HCT116 (cell line): ENCODE results near the gene EXOC4. TPM values are rescaled to one million over a fixed set of nuclear protein-coding genes. Genes with fewer than 3 reads are reported as not detected.

ENCODE experiments used
- ATAC-seq: fragments of 200-7000 bp; cut with Tn5 transposase; 2 replicates; pipeline ENCODE4 v1.9.1; 2020; ENCODE audit warnings: mild to moderate bottlenecking, moderate library complexity
- BruUV-seq: library from RNA; stranded (reverse); fragments of 400-500 nt; replicated peaks from 2 replicates; lab custom pipeline; 2021; lab: Mats Ljungman, UMichigan
- CTCF ChIA-PET: fragments of 300-600 bp; sonication (Branson Sonifier 250); formaldehyde crosslinking; loops from one replicate; lab custom pipeline; 2021; ENCODE audit warnings: antibody characterized with exemption; lab: Charles Lee
- POLR2A ChIA-PET: fragments of 300-600, 350-600 bp; sonication (Branson Sonifier 250); formaldehyde crosslinking; loops from one replicate; lab custom pipeline; 2021; ENCODE audit warnings: antibody characterized with exemption; lab: Charles Lee
- RAD21 ChIA-PET, 2 experiments: fragments of 300-600 bp; sonication (Branson Sonifier 250); formaldehyde crosslinking; loops; one replicate each; lab custom pipeline; 2023; ENCODE audit warnings: low total read pairs in 2 of 2; ENCODE audit not compliant: uncharacterized antibody in 2 of 2, unreplicated experiment in 2 of 2, low non-redundant PET in 1 of 2; lab: Charles Lee
- DNase-seq: peaks from one replicate; pipeline ENCODE4 v3.0.0-alpha.2; 2010; ENCODE audit warnings: low read depth, low spot score
- H2AFZ ChIP-seq: fragments of 200-600 bp; shearing (Covaris generic), sonication (generic); 2 replicates; pipeline ENCODE4 v1.6.1; 2017; ENCODE audit warnings: low read depth, mixed run types, mixed read lengths, antibody characterized with exemption, low read length; ENCODE audit not compliant: poor library complexity, severe bottlenecking
- H3K27ac ChIP-seq: 2 replicates; pipeline ENCODE4 v1.5.1; 2012; ENCODE audit warnings: low read depth, low read length
- H3K27me3 ChIP-seq: fragments of 200-600 bp; sonication (generic); 2 replicates; pipeline ENCODE4 v1.6.1; 2016; ENCODE audit warnings: mixed run types, low read length, mixed read lengths; ENCODE audit not compliant: insufficient read depth
- H3K36me3 ChIP-seq, 2 experiments: fragments of 200-500 bp in 1 of 2; fragments of 200-600 bp in 1 of 2; sonication (Bioruptor generic) in 1 of 2; sonication (generic) in 1 of 2; 2 replicates each; pipeline versions ENCODE4 v1.5.1 to v1.6.1; 2014 to 2016; ENCODE audit warnings: low read length in 2 of 2, inconsistent platforms in 1 of 2, mixed read lengths in 1 of 2, mixed run types in 1 of 2; ENCODE audit not compliant: insufficient read depth in 2 of 2, control insufficient read depth in 1 of 2
- H3K4me1 ChIP-seq, 2 experiments: fragments of 200-600 bp in 1 of 2; sonication (generic) in 1 of 2; 2 replicates each; pipeline versions ENCODE4 v1.5.1 to v1.6.1; 2012 to 2017; ENCODE audit warnings: low read length in 2 of 2, inconsistent platforms in 1 of 2, mild to moderate bottlenecking in 1 of 2, mixed read lengths in 1 of 2, mixed run types in 1 of 2, moderate library complexity in 1 of 2; ENCODE audit not compliant: insufficient read depth in 2 of 2, control insufficient read depth in 1 of 2
- H3K4me2 ChIP-seq: fragments of 200-600 bp; sonication (generic); 2 replicates; pipeline ENCODE4 v1.6.1; 2017; ENCODE audit warnings: mixed run types, low read length, mixed read lengths
- H3K4me3 ChIP-seq, 2 experiments: fragments of 200-600 bp in 1 of 2; sonication (generic) in 1 of 2; replicated peaks in 1 of 2; 2 replicates each; pipeline ENCODE4 v1.5.1; 2011 to 2016; ENCODE audit warnings: low read length in 2 of 2, control low read depth in 1 of 2, low read depth in 1 of 2, mild to moderate bottlenecking in 1 of 2, mixed read lengths in 1 of 2, mixed run types in 1 of 2
- H3K79me2 ChIP-seq: fragments of 200-600 bp; sonication (generic); 2 replicates; pipeline ENCODE4 v1.6.1; 2017; ENCODE audit warnings: mild to moderate bottlenecking, mixed run types, low read length, moderate library complexity, mixed read lengths; ENCODE audit not compliant: insufficient read depth
- H3K9ac ChIP-seq: fragments of 200-600 bp; sonication (generic); 2 replicates; pipeline ENCODE4 v1.6.1; 2016; ENCODE audit warnings: low read length, mixed read lengths
- H3K9me2 ChIP-seq: fragments of 200-600 bp; sonication (generic), shearing (Covaris generic); 2 replicates; pipeline ENCODE4 v1.6.1; 2017; ENCODE audit warnings: mixed run types, mild to moderate bottlenecking, moderate library complexity; ENCODE audit not compliant: insufficient read depth
- H3K9me3 ChIP-seq, 2 experiments: fragments of 200-500 bp in 1 of 2; fragments of 200-600 bp in 1 of 2; sonication (Bioruptor generic) in 1 of 2; sonication (generic) in 1 of 2; 2 replicates each; pipeline ENCODE4 v1.6.1; 2014 to 2017; ENCODE audit warnings: low read length in 2 of 2, mixed read lengths in 2 of 2, inconsistent platforms in 1 of 2, low read depth in 1 of 2, mild to moderate bottlenecking in 1 of 2, mixed run types in 1 of 2, moderate library complexity in 1 of 2; ENCODE audit not compliant: control insufficient read depth in 1 of 2, insufficient read depth in 1 of 2
- H4K20me1 ChIP-seq: fragments of 200-600 bp; sonication (generic), shearing (Covaris generic); 2 replicates; pipeline ENCODE4 v1.6.1; 2017; ENCODE audit warnings: mixed run types, mild to moderate bottlenecking, moderate library complexity; ENCODE audit not compliant: insufficient read depth
- EGR1 ChIP-seq: IDR thresholded peaks from 2 replicates; pipeline ENCODE4 v1.6.1; 2012; ENCODE audit warnings: low read depth
- RAD21 ChIP-seq: IDR thresholded peaks from 2 replicates; pipeline ENCODE4 v1.6.1; 2012; ENCODE audit warnings: low read depth, mild to moderate bottlenecking
- SRF ChIP-seq: IDR thresholded peaks from 2 replicates; pipeline ENCODE4 v1.6.1; 2012; ENCODE audit warnings: low read depth
- TCF7L2 ChIP-seq: IDR thresholded peaks from 2 replicates; pipeline ENCODE4 v1.7.0; 2011; ENCODE audit warnings: borderline replicate concordance, inconsistent platforms; ENCODE audit not compliant: insufficient read depth, insufficient read length; ENCODE audit errors: extremely low read depth
- YY1 ChIP-seq: IDR thresholded peaks from 2 replicates; pipeline ENCODE4 v1.6.1; 2011; ENCODE audit warnings: low read length, low read depth, moderate library complexity, mild to moderate bottlenecking; ENCODE audit not compliant: insufficient replicate concordance; ENCODE audit errors: extremely low read depth
- intact Hi-C: fragments of 100-400 bp; cut with micrococcal nuclease; formaldehyde crosslinking; loops from 2 replicates; pipeline ENCODE4 v1.10.0; 2022
- total RNA-seq: library from RNA; stranded (reverse); gene quantifications from one replicate; pipeline ENCODE4 v1.2.1, GENCODE V29; 2021; ENCODE audit not compliant: unreplicated experiment
- TF ChIP-seq, protein P1 (sequence below): IDR thresholded peaks from 2 replicates; pipeline ENCODE4 v1.6.1; 2012; ENCODE audit warnings: low read depth

EXOC4 gene
- total RNA-seq, 1 experiment from 2014 or later = 40.3 TPM

DNA sequence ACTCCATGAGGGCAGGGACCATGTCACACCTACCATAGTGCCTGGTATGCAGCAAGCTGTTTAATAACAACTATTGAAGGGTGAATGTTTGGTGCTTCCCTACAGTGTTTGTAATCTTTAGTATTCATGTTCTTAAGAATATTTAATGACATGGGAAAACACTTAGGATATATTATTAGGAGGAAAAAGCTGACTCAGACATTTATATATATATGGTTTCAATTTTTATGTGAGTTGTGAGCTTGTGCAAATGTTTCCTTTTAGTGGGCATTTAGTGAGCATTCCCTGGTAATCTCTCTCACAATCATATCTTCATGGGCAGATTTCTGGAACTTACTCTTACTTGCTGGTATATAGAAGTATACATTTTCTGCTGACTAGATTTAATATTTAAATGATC, 359.1 kb downstream of the EXOC4 start:
- H3K9me2 ChIP-seq = no peaks in the 10 kb centered on the region

More for the DNA sequence above, 359.1 kb downstream of the EXOC4 start:
- Histone ChIP-seq H3K79me2 (no peaks in the 10 kb centered on the region), H3K9me3 (no peaks in the 10 kb centered on the region), H3K4me2 (no peak overlapping the region), H3K4me3 (no peak overlapping the region), H3K27ac (no peak overlapping the region), H3K4me1 (no peaks in the 10 kb centered on the region), H2AFZ (no peak overlapping the region), H3K27me3 (no peaks in the 10 kb centered on the region), H3K9ac (no peak overlapping the region), H3K36me3 (no peaks in the 10 kb centered on the region), H4K20me1 (no peaks in the 10 kb centered on the region; the same call in 1 of the 2 replicates)
- ChIA-PET CTCF (no interaction called here), POLR2A (no interaction called here), RAD21 (no interaction called here)
- intact Hi-C loops = no loop called here
- BruUV-seq = no TSS peak
- TF ChIP-seq YY1 (no peak), SRF (no peak), RAD21 (no peak), TCF7L2 (no peak), EGR1 (no peak)
- TF ChIP-seq, protein P1, sequence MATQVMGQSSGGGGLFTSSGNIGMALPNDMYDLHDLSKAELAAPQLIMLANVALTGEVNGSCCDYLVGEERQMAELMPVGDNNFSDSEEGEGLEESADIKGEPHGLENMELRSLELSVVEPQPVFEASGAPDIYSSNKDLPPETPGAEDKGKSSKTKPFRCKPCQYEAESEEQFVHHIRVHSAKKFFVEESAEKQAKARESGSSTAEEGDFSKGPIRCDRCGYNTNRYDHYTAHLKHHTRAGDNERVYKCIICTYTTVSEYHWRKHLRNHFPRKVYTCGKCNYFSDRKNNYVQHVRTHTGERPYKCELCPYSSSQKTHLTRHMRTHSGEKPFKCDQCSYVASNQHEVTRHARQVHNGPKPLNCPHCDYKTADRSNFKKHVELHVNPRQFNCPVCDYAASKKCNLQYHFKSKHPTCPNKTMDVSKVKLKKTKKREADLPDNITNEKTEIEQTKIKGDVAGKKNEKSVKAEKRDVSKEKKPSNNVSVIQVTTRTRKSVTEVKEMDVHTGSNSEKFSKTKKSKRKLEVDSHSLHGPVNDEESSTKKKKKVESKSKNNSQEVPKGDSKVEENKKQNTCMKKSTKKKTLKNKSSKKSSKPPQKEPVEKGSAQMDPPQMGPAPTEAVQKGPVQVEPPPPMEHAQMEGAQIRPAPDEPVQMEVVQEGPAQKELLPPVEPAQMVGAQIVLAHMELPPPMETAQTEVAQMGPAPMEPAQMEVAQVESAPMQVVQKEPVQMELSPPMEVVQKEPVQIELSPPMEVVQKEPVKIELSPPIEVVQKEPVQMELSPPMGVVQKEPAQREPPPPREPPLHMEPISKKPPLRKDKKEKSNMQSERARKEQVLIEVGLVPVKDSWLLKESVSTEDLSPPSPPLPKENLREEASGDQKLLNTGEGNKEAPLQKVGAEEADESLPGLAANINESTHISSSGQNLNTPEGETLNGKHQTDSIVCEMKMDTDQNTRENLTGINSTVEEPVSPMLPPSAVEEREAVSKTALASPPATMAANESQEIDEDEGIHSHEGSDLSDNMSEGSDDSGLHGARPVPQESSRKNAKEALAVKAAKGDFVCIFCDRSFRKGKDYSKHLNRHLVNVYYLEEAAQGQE = no peak
- ATAC-seq = no peak
- no peak for DNase-seq
